Middle frontal gyrus (tissue), 1 donor: Measurements from ENCODE around the gene AFAP1.

Source experiments
- DNase-seq: peaks from one replicate; pipeline ENCODE4 v3.0.0-alpha.2; 2015; ENCODE audit warnings: low spot score; ENCODE audit errors: extremely low spot score

Gene AFAP1

GRCh38 chr4:7722766-7723387 lies 216.8 kb downstream of the AFAP1 start:
- no peak for DNase-seq

DNA sequence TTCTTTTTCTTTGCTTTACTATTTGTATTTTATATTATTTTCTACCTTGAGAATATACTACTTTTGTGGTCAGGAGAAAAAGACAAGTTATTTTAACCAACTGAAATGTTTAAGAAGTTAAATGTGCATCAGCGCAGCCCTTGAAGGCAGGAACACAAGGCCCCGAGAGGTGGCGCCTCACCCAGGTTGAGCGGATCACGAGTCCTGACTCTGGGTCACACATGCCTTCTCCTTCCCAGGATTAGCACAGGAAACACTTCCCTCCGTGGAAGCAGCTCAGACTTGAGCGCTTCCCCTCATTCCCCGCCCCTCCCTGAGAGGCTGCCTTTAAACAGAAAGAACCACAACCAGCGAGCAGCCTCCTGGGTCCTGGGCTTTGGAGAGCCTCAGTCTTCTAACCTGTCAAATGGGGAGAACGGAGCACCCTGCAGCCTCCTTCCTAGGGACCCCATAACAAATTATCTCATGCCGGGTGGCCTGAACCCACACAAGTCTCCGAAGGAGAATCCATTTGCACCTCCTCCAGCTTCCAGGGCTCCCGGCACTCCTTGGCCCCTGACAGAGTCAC lies 217.6 kb downstream of the AFAP1 start:
- DNase-seq = no peak

DNA sequence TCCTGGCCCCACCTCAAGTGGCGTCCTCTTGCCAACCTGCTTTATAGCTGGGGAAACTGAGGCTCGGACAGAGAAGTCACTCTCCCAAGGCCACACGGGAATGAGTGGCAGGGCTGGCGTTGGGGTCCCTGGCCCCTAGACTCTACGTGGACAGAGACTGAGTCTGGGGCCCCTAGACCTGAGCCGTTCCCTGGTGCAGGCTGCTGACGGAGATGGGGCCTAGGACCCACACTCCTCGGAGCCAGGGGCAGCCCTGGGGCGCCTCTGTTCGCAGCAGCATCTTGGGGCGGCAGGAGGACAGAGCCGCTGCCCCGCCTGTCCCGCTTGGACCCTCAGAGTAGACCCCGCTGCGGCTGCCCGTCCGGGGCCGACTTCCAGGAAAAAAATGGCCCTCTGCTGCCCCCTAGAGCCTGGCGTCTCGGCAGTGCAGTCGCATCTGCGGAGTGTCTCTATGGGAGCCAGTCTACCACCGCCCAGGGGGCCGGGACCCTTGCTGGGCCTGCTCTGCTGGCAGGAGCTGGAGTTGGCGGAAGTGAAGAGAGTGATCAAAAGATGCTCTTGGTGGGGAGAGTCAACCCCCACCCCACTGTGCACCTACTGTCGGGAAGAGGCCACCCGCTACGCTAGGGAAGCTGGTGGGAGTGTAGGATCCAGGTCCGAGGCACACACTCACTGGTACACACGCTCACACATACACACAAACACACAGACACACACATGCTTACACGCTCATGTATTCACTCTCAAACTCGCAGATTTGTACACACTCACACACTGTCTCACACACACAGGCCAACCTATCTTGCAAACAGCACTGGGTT lies 220.1 kb downstream of the AFAP1 start:
- no peak for DNase-seq

GRCh38 chr4:7717946-7718490 lies 221.6 kb downstream of the AFAP1 start:
- no peak for DNase-seq

- DNase-seq = no peak
These were observed 222.5 kb downstream of the AFAP1 start for GRCh38 chr4:7717161-7717560.

DNA sequence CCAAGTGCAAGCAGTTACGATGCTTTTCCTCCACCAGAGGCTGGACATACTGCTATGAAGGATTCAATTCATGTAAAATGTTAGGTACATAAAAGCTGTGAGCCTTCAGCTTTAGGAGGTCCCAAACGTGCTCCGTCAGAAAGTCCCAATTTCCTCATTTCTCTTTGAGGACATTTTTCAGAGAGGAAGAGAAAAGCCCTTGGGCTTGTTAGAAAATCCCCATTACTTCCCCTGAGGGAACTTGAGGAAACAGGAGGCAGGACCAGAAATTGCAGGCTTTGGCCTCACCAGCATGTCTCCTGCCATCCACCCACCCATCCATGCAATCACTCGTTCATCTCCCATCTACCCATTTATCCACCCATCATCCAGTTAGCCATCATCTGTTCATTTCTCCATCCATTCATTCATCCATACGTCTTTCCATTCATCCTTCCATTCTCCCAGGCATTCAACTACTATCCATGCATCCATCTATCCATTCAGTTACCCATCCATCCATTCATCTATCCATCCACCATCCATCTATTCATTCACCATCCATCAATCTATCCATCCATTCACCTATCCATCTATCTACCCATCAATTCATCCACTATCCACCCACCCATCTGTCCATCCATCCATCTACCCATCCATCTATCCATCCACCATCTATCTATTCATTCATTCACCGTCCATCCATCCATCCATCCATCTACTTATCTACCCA lies 223.5 kb downstream of the AFAP1 start:
- DNase-seq = no peak

DNA sequence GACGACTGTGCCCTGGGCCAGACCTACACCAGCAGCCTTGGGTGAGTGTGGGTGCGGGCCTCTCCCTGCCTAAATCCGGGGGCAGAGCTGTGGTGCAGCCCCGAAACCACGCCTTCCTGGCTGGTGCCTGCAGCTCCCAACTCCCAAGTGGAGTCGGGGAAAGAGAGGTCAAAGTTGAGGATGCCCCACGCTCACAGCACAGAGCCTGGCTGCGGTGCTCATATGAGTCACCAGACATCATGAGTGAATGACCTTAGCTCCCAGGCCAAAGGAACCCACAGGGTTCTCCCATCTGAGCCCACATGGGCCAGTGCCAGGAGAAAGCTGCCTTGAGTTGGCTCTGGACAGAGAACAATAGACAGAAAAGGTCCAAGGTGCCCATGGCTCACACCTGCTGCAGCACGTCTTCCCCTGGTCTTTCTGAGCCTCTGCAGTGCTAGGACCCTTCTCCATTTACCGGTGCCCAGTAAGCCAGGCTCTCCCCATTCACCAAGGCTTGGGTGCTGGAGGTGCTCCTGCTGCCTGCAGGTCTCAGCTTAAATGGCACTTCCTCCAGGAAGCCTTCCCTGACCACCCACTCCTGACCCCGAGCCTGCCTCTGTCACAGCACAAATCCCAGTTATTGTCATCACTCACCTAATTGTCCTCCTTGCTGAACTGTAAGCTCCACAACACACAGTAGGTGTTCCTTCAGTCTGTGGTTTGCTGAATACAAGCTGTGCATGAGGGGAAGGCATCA lies 224.2 kb downstream of the AFAP1 start:
- DNase-seq = no peak

DNA sequence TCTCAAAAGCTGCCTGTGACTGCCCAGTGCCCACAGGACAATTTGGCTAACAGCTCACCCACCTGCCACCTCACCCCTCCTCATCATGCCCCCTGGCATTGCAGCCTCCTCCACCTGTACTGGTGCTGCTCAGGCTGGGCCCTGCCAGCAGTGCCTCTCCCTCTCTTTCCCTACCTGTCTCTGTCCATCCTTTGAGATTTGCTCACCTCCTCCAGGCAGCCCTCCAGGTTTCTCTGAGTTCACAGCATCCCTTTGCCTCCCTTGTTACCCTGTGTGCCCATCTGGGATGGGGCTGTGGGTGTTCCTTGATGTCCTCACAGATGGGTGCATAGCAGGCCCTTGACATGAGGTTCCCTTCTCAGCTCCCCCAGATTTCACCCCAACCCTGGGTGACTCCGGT lies 224.9 kb downstream of the AFAP1 start:
- no peak for DNase-seq

DNA sequence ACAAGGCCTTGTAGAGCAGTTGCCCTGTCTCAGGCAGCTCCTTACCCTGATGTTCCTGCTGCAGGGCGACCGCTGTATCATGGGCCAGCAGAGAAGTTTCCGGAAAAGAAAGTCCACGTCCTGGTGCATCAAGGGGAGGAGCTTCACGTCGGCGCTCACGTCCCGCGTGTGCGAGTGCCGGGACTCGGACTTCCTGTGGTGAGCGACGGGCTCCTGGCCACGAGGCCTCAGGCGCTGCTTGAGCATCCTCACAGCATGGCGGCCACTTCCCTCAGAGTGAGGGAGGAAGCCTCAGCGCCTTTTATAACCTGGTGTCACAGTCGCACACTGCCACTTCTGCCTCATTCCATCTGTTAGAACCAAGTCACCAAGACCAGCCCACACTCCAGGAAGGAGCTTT lies 225.5 kb downstream of the AFAP1 start:
- DNase-seq = no peak

DNA sequence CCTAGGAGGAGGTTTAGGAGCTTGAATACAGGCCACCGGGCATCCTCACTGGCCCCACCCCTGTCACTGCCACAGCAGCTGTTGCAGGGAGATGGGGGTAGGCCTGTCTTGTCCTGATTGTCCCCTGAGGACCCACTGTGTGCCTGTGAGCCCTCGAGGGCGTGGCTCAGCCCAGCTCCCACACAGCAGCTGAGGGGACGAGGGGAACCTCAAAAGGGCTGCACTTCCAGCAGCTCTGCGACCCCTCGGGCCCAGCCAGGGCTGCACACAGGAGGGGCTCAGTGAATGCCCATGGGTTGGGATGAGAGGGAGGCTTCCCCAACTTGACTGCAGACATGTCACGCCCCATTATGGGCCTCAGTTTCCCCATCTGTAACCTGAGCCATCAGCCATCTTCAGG lies 225.9 kb downstream of the AFAP1 start:
- no peak for DNase-seq

GRCh38 chr4:7712021-7712671 lies 227.5 kb downstream of the AFAP1 start:
- DNase-seq = no peak

DNA sequence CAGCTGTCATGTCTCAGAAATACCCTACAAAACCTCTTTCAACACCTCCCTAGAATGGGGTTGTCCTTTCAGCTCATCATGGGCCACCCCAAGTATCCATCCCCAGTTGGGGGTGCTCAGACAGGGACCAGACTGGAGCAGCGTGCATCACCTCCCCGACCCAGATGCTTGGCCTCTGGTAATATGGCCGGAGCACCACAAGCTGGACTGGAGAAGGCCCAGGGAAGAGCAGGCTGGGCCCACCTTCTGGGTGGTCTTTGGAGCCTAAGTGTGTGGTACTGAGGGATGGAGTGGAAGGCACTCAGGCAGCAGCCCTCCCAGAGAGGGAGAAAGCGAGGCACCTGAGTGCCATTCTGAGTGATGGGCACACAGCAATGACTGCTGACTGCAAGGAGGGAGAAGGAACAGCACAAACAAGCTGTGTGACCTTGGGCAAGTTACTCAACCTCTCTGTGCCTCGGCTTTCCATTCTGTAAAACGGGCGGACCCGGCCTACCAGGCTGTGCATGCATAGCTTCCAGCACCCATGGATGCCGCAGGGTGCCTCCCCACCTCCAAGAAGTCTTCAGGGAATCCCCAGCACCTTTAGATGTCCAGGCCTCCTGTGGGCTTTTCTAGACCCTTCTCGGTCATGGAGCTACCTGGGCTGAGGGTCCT lies 228.2 kb downstream of the AFAP1 start:
- DNase-seq = no peak

DNA sequence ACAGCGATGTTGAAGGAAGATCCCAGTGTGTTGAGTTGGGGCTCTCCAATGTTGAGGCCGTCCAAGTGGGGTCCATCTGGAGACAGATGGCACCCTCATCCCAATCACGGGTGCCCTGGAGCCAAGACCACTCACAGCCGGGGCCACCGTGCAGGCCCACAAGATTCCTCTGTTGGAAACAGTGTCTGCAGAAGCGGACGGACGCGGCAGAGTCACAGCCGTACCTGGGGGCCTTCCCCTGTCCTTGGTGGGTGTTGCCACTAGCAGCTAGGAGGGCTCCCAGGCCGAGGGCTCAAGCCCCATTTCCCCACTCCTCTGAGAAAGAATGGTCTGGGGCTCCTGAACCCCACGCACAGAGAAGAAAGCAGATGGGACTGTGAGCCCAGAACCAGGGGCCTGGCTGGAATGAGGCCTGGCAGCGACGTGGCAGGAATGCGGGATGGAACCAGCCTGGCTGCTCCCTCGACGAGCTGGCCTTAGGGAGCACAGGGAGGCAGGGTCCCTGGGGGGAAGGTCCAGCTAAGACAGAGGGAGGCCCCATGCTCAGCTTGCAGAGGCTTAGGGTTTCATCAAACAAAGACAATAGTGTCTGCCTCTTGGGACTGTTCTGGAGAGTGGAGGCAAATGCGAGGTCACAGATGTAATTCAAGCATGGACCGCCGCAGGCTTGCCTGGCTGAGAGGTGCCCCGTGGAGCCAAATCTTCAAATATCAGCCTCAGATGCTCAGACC lies 228.9 kb downstream of the AFAP1 start:
- DNase-seq = no peak

DNA sequence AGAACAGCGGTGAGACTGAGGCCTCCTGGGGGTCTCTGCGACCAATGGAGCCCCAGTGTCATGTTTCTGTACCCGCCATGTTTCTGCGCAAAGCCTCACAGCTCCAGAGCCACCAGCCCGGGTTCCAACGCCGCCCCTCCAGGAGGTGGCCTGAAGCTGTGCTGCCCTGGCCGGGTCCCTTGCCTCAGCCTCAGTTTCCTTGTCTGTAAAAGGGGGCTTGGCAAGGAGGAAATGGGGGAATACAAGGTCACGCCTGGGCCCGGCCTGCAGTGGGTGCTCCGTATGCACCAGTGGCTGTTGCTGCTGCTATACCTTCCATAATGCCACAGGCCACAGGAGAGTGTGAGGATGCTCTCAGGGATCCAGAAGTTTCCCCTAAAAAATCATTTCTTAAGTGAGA lies 229.5 kb downstream of the AFAP1 start:
- no peak for DNase-seq

DNA sequence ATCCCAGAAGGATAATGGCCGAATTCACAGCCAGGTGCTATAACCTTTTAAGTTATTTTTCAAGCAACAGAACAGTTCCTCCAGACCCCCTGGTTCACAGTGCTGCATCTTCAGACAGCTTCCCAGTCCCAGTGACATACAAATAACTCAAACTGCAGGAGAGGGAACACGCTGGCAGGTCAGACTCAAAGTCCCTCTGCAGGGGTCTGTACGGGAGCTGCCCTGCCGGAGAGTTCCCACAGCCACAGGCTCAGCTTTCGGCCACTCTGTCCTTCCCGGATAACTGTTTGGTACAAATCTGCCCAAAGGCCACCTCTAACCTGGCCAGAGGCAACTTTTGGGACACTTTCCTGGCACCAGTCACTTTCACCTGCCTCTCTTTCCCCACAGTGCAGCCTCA lies 230.2 kb downstream of the AFAP1 start:
- DNase-seq = no peak

- DNase-seq = no peak
These were observed 230.7 kb downstream of the AFAP1 start for GRCh38 chr4:7708981-7709380.
